ENCODE measurements around the gene EXD3.

DNA sequence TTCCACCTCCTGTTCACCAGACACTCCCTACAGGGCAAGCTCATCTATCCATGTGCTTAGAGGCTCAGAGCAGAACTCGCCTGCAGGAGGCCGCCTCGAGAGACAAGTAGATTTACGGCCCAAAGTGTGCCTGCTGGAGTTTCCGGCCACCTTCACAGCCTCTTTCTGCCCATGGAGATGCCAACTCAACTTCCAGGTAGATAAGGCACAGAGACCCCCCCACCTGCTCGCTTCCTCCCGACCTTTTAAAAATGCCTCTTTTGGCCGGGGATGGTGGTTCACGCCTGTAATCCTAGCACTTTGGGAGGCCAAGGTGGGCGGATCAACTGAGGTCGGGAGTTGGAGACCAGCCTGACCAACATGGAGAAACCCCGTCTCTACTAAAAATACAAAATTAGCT is 46.6 kb downstream of the EXD3 start:
- TF ChIP-seq, protein P1, sequence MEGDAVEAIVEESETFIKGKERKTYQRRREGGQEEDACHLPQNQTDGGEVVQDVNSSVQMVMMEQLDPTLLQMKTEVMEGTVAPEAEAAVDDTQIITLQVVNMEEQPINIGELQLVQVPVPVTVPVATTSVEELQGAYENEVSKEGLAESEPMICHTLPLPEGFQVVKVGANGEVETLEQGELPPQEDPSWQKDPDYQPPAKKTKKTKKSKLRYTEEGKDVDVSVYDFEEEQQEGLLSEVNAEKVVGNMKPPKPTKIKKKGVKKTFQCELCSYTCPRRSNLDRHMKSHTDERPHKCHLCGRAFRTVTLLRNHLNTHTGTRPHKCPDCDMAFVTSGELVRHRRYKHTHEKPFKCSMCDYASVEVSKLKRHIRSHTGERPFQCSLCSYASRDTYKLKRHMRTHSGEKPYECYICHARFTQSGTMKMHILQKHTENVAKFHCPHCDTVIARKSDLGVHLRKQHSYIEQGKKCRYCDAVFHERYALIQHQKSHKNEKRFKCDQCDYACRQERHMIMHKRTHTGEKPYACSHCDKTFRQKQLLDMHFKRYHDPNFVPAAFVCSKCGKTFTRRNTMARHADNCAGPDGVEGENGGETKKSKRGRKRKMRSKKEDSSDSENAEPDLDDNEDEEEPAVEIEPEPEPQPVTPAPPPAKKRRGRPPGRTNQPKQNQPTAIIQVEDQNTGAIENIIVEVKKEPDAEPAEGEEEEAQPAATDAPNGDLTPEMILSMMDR (IDR thresholded peaks at IDR 0.05), result no peak
- no peak for TF ChIP-seq POLR2A (IDR thresholded peaks at IDR 0.05)

All from breast epithelium (tissue), 3 donors.